ENCODE data around the gene TAF1B.

Gene TAF1B

DNA sequence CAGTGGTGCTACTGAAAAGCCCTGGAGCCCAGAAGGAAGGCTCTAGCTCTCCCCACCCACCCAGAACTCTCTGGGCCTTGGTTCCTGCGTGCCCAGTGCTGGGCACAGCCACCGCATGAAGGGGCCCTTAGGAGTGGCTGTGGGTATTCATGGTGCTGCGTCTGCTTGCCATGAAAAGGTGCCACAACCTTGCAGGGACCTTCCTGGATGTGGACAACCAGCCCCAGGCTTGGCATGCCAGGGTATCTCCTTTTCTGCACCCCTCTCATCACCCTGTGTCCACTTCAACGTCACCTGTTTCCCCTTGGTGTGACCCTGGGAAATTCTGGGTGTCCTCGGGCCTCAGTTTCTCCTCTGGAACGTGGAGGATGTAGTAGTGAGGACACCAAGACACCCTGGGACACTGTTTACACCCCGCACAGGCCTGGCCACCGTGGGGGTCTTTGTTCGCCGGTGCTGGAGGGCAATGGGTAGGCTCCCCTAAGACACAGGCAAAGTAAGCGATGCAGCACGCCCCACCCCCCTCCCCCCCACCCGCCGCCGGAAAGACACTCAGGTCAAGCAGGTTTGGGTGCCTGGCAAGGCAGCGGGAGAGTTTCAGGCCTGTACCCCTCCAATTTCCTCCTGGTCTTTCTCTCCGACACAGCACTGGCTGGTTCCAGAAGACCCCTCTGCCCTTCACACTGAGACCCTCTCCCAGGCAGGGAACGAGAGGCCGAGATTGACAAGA is 34.8 kb upstream of the TAF1B start:
- no peak for DNase-seq

DNA sequence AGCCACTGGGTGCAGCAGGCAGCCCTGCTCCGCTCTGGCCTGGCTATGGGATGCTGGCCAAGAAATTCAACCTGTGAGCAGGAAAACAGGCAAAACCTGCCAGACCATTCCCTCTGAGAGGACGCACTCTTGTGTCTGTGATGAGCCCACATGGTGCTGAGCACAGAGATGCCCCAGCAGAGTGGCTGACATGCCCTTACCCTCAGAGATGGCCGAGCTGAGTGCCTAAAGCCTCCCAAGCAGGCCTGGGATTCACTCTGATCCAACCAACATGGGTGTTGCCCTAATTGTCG is 34.3 kb upstream of the TAF1B start:
- no peak for DNase-seq

DNA sequence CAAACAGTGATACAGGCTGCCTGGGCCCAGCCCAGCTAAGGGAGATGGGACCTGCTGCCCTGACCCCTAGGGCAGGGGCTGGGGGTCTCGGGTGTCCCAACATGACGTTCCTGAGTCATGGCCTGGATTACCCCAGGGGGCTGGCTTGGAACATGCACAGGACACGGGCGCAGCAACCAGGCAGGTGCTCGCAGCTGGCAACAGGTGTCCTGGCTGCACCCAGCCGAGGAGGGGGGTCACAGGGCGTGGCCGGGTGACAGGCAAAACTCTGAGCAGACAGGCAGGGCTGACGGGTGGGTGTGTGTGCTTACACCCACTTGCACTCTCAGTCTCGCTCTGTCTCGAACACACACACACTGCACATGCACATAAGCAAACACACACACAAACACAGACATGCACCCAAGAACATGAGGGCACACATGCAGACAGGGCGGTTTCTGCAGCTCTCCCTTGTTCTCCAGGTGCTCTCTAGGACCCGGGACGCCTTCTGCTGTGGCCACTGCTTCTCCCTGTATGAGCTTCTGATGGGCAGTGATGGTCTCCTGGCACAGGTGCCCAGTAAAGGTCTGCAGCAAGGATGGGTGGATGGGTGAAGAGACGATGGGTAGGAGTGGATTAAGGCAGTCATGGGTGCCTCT is 33.7 kb upstream of the TAF1B start:
- no peak for DNase-seq

DNA sequence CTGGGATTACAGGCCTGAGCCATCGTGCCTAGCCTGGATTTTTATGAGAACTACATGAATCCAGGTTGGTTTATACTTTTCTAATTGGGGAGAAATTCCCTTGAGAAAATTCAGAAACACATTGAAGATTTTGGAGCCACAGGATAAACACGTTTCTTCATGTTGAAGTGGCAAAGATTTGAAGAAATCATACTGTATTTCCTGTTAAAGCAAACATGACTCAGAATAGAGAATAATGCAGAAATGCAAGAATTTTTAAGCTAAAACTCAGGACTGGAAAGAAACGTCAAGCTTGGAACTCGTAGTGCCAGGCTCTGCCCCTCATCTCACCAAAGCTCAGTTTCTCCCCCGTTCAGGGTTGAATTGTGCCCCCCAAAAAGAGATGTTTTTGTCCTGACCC is 32.1 kb upstream of the TAF1B start:
- no peak for DNase-seq

GRCh38 chr2:9811679-9812511 is 31.4 kb upstream of the TAF1B start:
- no peak for DNase-seq

DNA sequence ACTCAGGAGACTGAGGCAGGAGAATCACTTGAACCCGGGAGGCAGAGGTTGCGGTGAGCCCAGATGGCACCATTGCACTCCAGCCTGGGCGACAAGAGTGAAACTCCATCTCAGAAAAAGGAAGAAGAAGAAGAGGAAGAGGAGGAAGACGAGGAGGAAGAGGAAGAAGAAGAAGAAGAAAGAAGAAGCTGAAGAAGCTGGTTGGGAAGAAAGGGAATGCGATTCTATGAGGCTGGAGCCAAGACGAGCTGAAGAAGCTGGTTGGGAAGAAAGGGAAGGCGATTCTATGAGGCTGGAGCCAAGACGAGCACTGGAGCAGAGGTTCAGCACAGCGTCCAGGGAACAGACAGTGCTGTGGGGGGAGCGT is 30.3 kb upstream of the TAF1B start:
- DNase-seq, result no peak

- peak; percentile 90 for DNase-seq
These were observed 29.8 kb upstream of the TAF1B start for GRCh38 chr2:9813312-9814128.

GRCh38 chr2:9814129-9814868 is 29.0 kb upstream of the TAF1B start:
- DNase-seq, result no peak

GRCh38 chr2:9815076-9815475 is 28.2 kb upstream of the TAF1B start:
- no peak for DNase-seq

- DNase-seq, result no peak
These were observed 27.4 kb upstream of the TAF1B start for GRCh38 chr2:9815844-9816279.

DNA sequence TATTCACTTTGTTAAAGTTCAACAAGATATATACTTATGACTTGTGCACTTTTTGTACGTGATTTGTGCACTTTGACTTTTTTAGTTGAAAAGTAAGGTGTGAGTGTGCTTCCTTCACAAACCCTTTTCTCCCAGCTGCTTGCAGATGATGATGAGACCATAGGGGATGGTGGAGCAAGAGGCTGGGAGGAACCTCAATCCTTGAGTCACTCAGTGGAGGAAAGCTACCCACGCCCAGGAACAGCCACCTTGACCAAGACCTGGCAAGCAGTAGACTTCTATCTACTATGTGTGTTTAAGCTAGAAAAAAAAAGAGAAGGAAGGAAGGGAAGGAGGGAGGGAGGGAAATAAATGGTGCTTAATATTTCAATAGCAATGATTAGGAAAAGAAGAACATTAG is 25.2 kb upstream of the TAF1B start:
- no peak for DNase-seq

- no peak for DNase-seq
These were observed 23.7 kb upstream of the TAF1B start for GRCh38 chr2:9819551-9819950.

DNA sequence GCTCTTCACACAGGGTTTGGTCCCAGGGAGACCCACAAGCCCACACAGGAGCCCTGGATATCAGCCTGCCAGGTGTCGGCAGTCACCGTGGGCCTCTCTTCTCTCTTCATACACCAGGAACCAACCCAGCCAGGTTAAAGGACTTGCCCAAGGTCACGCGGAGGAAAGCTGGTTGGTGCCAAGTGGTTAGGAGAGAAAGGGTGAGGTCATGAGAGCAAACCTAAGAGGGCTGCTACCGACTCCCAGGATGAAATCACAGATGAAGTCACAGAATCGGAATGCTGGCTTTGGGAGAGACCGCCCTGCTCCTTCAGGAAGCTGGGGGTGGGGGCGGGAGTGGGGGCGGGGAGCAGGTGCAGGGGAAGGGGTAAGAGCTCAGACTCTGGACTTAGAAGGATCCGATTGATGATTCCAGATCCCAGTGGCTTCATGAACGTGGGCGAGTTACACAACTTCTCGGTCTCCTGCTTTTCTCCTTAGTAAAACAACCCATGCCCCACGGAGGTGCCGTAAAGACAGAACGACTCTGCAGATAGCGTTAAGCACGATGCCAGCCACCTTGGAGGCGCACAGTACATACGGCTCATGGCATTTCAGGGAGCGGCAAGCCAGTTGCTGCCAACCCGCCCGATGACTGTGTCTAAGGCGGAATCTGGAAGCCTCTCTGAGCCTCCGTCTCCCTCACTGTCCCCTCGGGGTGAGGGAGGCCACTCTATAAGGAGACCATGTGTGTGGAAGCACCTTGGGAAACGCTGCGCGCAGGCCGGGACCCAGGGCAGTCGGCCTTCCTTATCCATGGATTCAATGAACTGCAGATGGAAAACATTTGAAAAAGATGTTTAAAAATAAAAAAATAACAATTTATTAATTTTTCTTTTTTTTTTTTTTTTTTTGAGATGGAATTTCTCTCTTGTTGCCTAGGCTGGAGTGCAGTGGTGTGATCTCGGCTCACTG is 23.0 kb upstream of the TAF1B start:
- DNase-seq, result no peak

- no peak for DNase-seq
These were observed 21.3 kb upstream of the TAF1B start for GRCh38 chr2:9821805-9822445.

DNA sequence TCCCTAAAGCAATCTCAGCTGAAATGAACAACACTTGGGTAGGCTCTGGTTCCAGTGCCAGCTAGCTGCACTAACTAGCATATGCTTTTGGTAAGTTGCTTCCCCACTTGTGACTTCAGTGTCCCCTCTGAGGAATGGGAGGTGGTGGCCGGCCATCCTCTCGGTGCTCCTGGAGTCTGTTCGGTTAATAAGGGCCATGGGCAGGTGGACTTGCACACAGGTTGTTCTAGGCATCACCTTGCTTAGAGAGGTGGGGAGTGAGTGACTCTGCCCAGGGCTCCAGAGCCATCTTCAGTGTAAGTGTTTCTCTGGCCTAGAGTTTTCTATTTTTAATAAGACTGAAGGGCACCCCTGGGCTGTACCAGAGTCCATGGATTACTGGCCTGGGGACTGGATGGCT is 18.8 kb upstream of the TAF1B start:
- DNase-seq, result no peak

DNA sequence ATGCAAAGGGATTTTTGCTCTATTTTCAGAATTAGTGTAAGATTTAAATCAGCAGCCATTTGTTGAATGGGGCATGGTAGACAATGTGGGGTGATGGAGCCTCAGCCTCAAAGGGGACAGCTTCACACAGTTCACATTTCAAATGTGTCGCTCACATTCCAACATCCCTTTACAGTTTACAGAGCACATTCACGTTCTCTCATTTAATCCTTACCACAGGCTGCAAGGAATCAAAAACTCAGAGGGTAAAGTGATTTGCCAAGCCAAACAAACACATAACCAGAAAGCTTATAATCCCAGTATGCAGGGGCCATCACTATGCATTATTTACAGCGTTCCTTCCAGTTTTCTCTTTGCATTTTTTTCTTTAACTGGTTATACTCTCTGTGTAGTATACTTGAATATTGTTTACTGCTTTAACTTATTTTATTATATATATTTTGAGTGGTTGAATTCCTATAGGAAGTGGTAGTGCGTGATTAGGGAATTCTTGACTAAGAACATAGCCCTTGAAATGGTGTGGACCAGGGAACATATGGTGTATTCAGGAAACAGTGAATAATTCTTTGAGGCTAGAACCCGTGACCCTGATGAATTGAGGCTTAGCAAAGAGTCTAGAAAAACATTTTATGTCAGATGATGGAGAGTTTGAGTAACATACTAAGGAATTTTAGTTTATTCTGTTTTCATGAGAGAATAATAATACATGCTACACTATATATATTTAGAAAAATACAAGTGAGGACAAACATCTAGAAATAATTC is 18.1 kb upstream of the TAF1B start:
- no peak for DNase-seq

DNA sequence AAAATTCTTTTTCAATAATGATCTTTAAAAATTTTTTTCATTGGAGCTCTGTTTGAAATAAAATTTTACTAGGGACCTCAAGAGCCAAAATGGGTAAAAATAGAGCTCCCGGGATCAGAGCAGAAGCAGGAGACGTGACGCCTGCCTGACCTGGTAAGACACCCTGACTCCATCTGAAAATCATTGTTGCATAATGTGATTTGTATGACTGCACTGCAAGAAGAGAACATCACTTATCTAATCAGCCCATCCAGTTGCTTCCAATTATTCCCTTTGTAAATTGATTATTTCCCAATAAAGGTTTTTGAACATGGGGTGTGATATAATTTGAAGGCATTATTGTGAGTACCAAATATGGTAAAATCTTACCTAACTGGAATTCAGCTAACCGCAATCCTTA is 17.1 kb upstream of the TAF1B start:
- no peak for DNase-seq

DNA sequence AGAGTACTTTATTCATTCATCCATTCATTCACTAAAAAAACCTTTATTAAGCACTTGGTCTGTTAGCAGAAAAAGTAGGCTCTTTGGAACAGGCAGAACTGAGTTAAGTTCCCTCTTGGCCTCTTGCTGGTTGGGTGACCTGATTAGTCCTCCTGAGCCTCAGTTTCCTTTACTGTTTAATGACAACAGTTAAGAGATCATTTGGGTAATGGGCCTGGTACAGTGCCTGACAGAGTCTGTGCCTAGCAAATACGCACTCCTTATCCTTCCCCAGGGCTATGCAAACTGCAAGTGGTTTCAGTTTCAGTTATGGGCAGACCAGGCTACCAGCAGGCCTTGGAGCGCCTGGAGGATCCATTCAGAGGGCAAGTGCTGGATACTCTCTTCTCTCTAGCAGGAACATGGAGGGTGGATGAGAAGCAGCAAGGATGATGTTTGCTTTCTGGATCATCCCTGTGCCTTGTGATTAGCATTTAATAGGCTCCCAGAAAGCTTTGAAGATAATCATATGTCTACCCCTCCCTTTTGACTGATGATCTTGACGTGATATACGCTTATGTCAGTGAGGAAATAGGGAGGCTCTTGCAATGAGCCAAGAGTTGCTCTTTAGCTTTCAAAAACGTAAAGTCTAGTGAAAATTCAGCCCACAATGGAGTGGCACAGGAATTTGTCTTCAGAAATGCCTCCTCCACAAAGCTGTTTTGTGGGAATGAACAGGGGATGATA is 12.4 kb upstream of the TAF1B start:
- DNase-seq, result no peak

DNA sequence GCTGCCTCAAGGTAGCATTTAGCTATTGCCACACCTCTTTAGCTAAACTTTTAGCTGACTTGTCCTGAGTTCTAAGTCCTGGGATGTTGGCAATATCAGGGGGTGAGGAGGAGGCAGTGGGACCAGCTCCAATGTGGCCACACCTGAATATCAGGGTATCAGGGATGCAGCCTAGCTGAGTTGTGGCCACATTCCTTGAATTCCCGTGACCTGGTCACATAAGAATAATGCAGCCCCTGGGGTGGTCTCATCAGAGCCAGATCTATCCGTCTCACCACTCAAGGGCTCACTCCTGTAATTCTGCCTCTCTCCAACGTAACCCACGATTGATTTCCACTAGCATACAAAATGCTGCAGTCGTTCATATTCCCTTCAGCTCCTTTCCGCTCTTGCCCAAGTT is 11.6 kb upstream of the TAF1B start:
- no peak for DNase-seq
